Epithelial cell of alveolus of lung (primary cell): ENCODE data around the gene KIF4A. TPM values are rescaled to one million over a fixed set of nuclear protein-coding genes. Genes with fewer than 3 reads are reported as not detected.

Experiments
- total RNA-seq: library from RNA; depleted of rRNA; stranded (reverse); fragments of >200 nt; gene quantifications from 2 replicates; pipeline ENCODE4 v1.2.1, GENCODE V29; 2015

The KIF4A gene, protein sequence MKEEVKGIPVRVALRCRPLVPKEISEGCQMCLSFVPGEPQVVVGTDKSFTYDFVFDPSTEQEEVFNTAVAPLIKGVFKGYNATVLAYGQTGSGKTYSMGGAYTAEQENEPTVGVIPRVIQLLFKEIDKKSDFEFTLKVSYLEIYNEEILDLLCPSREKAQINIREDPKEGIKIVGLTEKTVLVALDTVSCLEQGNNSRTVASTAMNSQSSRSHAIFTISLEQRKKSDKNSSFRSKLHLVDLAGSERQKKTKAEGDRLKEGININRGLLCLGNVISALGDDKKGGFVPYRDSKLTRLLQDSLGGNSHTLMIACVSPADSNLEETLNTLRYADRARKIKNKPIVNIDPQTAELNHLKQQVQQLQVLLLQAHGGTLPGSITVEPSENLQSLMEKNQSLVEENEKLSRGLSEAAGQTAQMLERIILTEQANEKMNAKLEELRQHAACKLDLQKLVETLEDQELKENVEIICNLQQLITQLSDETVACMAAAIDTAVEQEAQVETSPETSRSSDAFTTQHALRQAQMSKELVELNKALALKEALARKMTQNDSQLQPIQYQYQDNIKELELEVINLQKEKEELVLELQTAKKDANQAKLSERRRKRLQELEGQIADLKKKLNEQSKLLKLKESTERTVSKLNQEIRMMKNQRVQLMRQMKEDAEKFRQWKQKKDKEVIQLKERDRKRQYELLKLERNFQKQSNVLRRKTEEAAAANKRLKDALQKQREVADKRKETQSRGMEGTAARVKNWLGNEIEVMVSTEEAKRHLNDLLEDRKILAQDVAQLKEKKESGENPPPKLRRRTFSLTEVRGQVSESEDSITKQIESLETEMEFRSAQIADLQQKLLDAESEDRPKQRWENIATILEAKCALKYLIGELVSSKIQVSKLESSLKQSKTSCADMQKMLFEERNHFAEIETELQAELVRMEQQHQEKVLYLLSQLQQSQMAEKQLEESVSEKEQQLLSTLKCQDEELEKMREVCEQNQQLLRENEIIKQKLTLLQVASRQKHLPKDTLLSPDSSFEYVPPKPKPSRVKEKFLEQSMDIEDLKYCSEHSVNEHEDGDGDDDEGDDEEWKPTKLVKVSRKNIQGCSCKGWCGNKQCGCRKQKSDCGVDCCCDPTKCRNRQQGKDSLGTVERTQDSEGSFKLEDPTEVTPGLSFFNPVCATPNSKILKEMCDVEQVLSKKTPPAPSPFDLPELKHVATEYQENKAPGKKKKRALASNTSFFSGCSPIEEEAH
- 6.8 and 11.5 TPM in 2 replicates for total RNA-seq

DNA sequence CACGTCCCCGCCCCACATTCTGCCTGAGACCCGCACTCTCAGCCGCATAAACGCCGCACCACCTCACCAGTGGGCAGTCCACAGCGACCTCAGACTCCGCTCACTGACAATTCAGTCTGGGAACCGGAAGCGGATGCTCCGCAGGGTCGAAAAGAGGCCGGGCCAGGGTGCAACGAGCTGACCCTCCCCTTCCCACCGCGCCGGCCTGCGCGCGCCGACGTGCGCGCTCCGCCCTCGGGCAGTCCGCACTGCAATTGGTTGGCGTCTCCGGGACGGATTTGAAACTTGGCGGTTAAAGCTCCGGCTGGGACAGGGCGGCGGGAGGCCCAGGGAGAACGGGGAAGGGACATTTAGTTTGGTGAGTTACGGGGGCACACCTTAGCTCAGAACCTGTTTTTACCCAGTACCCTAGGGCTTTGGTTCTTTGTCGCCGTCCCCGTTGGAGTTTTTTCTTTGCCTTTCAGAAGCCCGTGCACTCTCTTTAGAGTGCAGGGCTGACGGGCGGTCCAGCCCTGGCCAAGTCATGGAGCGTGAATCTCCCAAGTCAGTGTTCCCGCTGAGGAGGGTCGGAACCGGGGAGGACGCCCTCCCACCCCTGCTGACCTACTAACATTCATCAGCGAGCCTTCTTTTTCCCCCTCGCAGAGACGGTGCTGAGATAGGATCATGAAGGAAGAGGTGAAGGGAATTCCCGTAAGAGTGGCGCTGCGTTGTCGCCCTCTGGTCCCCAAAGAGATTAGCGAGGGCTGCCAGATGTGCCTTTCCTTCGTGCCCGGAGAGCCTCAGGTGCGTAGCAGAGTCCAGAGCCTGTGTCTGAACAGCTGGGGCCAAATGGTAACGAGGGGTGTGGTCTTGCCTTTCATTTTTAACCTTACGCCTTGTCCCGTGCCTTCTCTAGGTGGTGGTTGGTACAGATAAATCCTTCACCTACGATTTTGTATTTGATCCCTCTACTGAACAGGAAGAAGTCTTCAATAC is at the start of gene KIF4A, which contains the start of gene PDZD11:
KIF4A (plus strand) TSS at position 312 of the 978 bp plus-strand sequence; CDS start at position 667, 355 bp downstream.
PDZD11 (minus strand) TSS at position 135 of the 978 bp plus-strand sequence. CDS start 586 bp downstream, outside the sequence.

DNA sequence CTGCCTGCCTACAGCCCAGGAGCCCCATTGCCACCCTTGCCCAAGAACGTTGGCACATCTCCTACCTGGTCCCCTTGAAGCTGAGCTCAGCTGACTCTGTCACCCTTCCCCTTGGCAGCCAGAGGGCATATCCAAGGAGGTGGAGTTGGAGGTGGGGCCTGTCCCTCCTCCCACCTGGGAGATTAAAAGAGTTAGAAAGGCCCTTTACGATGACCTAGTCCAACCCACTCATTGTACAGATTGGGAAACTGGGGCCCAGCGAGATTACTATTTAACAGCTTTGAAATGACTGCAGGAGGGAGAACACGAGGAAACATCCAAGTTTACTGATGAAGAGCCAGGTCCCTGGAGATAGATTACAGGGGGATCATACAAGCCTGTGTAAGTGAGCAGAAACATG is 29.8 kb upstream of the KIF4A start, which contains the start of gene P2RY4:
P2RY4 (minus strand) TSS at position 101 of the 400 bp plus-strand sequence. CDS start 580 bp downstream, outside the sequence.

DNA sequence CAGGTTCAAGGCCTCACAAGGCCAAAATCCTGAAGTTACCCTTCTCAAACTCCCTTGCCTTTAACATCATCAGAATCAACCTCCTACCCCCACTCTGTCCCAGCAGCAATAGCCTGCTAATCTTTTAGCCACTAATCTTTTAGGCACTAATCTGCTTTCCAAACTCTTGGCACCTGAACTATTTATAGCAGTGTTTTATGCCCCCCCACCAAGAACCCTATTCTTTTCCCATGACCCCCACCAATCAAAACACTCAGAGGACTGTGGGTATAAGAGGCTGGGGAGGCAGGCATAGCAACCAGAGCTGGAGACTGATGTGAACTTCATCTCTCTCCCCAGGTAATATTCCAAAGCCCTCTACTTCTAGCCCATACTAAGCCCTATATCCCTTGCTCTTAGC is 21.9 kb upstream of the KIF4A start, which contains the start of gene ARR3:
ARR3 (plus strand) TSS at position 301 of the 400 bp plus-strand sequence. CDS start 1,052 bp downstream, outside the sequence.

GRCh38 chrX:70281951-70282350 is 8.0 kb upstream of the KIF4A start, which contains the start of gene RAB41:
RAB41 (plus strand) TSS chrX:70282172; CDS start chrX:70282218, 46 bp downstream.

GRCh38 chrX:70422851-70423341 is 133.0 kb downstream of the KIF4A start, which contains the start of gene GDPD2:
GDPD2 (plus strand) TSS chrX:70423314; CDS start chrX:70424985, 1,671 bp downstream.

DNA sequence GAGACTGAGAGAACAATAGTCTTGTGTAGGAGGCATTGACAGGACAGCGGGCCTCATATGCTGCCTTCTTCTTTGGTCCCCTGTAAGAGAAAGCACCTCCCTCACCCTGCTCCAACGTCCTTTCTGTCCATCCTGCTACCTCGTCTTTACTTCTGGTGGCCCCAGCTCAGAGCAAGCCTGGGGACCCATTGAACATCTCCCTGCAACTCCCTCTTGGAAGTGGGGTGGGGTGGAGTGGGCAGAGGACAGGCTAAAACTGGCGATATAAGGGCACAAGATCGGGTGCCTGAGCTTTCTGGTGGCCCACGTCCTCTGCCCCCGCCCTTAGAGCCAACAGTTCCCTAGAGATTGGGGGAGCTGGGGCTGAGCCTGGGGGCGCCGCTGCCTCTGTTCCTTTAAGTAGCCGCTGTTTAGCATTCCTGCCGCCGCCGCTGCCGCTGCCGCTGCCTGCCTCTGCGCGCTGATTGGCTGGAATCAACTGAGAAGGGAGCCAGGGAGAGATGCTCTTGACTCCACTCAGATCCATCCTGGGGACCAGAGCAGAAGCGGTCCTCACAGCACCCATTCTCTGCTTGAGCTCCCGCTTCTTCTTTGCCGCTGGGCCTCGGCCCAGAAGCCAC is 154.5 kb downstream of the KIF4A start, which contains the start of gene DLG3:
DLG3 (plus strand) TSS at position 510 of the 620 bp plus-strand sequence. CDS start 367 bp downstream, outside the sequence.

Other genes starting within 250 kb of the KIF4A start
- gene AWAT2, start 240.2 kb upstream of the KIF4A start, total RNA-seq = not detected in 2 replicates
- gene OTUD6A, start 227.6 kb upstream of the KIF4A start, total RNA-seq = not detected in 2 replicates
- 56.8 and 92.4 TPM in 2 replicates for gene IGBP1, start 156.7 kb upstream of the KIF4A start, total RNA-seq
- gene DGAT2L6, start 112.6 kb upstream of the KIF4A start, total RNA-seq = not detected in 2 replicates
- gene AWAT1, start 55.4 kb upstream of the KIF4A start, total RNA-seq = not detected in 2 replicates
- gene P2RY4, start 29.9 kb upstream of the KIF4A start, total RNA-seq = 0.13 TPM in 1 of 2 replicates, not detected in the other
- not detected in 2 replicates for gene ARR3, start 21.8 kb upstream of the KIF4A start, total RNA-seq
- gene RAB41, start 7.9 kb upstream of the KIF4A start, total RNA-seq = not detected in 2 replicates
- 45.1 and 67.9 TPM in 2 replicates for gene PDZD11, start 177 bp upstream of the KIF4A start, total RNA-seq
- gene GDPD2, start 133.2 kb downstream of the KIF4A start, total RNA-seq = not detected in 2 replicates
- gene DLG3, start 154.7 kb downstream of the KIF4A start, total RNA-seq = 14.7 and 26.3 TPM in 2 replicates